Lower leg skin (tissue), 3 donors: ENCODE data around the gene DAAM2.

Experiments used
- POLR2A ChIP-seq, 2 donors: fragments of 450-650 bp; IDR thresholded peaks; one replicate each; pipeline ENCODE4 v1.6.1; 2016 to 2017; ENCODE audit warnings: antibody characterized with exemption in 2 of 2, mild to moderate bottlenecking in 1 of 2, moderate library complexity in 1 of 2
- TF ChIP-seq, protein P1 (sequence below), 3 donors: fragments of 450-650 bp; IDR thresholded peaks; one replicate each; pipeline ENCODE4 v1.5.1; 2016; ENCODE audit warnings: antibody characterized with exemption in 3 of 3, mild to moderate bottlenecking in 3 of 3, moderate library complexity in 2 of 3

DNA sequence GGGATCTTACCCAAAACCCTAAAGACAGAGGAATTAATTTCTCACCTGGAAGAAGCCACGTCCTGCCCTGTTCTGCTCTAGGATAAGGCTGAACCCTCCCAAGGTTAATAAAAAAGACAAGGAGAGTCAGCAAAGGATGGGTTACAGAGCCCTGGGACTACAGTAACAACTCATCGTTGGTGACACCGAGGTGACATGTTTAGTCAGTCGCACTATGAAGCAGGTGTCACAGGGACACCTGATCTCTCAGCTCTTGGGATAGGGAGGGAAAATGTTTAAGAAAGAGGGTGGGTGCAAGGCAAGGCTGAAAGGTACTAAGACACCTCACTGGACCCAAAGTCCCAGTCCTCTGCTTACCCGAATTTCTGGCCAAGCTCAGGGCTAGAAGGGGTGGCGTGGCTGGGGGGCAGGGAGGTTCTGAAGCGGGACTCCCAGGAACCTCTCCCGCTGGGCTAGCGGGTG, 141.5 kb downstream of the DAAM2 start:
- TF ChIP-seq, protein P1, sequence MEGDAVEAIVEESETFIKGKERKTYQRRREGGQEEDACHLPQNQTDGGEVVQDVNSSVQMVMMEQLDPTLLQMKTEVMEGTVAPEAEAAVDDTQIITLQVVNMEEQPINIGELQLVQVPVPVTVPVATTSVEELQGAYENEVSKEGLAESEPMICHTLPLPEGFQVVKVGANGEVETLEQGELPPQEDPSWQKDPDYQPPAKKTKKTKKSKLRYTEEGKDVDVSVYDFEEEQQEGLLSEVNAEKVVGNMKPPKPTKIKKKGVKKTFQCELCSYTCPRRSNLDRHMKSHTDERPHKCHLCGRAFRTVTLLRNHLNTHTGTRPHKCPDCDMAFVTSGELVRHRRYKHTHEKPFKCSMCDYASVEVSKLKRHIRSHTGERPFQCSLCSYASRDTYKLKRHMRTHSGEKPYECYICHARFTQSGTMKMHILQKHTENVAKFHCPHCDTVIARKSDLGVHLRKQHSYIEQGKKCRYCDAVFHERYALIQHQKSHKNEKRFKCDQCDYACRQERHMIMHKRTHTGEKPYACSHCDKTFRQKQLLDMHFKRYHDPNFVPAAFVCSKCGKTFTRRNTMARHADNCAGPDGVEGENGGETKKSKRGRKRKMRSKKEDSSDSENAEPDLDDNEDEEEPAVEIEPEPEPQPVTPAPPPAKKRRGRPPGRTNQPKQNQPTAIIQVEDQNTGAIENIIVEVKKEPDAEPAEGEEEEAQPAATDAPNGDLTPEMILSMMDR (IDR thresholded peaks at IDR 0.05): no peak
- TF ChIP-seq POLR2A (IDR thresholded peaks at IDR 0.05): no peak
